GM10248 (cell line): ENCODE measurements around the gene PANK2.

ENCODE experiments used
- CTCF ChIA-PET: fragments of 300-600 bp; sonication (Branson Sonifier 250); formaldehyde crosslinking; extraction: SDS; loops from one replicate; lab custom pipeline; 2021; ENCODE audit warnings: antibody characterized with exemption; lab: Yijun Ruan, JAX
- POLR2A ChIA-PET: fragments of 350-650 bp; sonication (Branson Sonifier 250); formaldehyde crosslinking; extraction: SDS; loops from one replicate; lab custom pipeline; 2020; ENCODE audit warnings: antibody characterized with exemption; lab: Yijun Ruan, JAX
- DNase-seq: peaks from one replicate; pipeline ENCODE4 v3.0.0; 2012; ENCODE audit errors: extremely low spot score
- TF ChIP-seq, protein P1 (sequence below): IDR thresholded peaks from 2 replicates; pipeline ENCODE4 v1.5.1; 2012; ENCODE audit warnings: mild to moderate bottlenecking, low read depth; ENCODE audit errors: extremely low read depth, missing control alignments, control extremely low read depth

Gene PANK2

DNA sequence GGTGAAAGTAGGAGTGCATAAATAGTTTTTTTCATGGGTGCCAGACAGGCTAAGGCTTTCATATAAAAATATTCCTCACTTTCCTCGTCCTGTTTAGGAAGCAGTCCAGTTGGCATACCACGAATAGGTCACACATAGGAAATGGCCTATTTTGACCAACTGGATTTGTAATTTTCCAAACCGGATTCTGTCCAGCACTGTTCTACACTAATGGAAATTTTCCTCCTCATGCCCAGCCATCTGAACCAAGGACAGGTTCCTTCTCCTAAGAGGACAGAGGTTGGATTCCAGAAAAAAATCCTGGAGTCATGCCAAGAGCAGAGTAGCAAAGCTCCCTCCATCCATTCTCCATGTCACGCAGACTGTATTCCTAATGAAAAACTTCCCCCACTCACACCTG, 43.1 kb downstream of the PANK2 start:
- CTCF ChIA-PET = interaction anchor here (2.4 kb wide), 1 partner anchor 140 kb away, joined by 7 read pairs; no protein-coding TSS in a partner anchor

DNA sequence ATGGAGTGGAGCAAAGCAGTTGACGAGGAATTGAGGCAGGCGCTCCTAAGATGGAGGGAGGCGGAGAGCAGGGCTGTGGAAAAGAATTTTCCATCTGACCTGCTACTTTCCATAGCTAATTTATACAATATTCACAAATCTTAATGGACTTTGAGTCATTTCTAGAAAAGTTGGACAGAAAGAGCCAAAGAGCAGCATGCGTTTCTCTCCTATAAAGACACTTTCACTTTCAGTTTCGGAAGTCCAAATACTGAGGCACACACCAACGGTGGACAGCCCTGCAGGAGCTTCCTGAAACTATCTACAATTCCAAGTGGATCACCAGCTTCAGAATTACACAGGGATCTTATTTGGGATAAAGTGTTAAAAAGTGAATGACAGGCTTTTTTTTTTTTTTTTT, 43.5 kb downstream of the PANK2 start:
- POLR2A ChIA-PET = interaction anchor here (0.7 kb wide), 1 partner anchor 1068 kb away, joined by 7 read pairs; no protein-coding TSS in a partner anchor
- CTCF ChIA-PET = interaction anchor here (2.4 kb wide), 1 partner anchor 139 kb away, joined by 7 read pairs; no protein-coding TSS in a partner anchor
- DNase-seq = no peak
- TF ChIP-seq, protein P1, sequence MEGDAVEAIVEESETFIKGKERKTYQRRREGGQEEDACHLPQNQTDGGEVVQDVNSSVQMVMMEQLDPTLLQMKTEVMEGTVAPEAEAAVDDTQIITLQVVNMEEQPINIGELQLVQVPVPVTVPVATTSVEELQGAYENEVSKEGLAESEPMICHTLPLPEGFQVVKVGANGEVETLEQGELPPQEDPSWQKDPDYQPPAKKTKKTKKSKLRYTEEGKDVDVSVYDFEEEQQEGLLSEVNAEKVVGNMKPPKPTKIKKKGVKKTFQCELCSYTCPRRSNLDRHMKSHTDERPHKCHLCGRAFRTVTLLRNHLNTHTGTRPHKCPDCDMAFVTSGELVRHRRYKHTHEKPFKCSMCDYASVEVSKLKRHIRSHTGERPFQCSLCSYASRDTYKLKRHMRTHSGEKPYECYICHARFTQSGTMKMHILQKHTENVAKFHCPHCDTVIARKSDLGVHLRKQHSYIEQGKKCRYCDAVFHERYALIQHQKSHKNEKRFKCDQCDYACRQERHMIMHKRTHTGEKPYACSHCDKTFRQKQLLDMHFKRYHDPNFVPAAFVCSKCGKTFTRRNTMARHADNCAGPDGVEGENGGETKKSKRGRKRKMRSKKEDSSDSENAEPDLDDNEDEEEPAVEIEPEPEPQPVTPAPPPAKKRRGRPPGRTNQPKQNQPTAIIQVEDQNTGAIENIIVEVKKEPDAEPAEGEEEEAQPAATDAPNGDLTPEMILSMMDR = no peak

More for the DNA sequence above, 43.1 kb downstream of the PANK2 start:
- no peak for DNase-seq
- POLR2A ChIA-PET = interaction anchor here (0.7 kb wide), 1 partner anchor 1068 kb away, joined by 7 read pairs; no protein-coding TSS in a partner anchor
- TF ChIP-seq, protein P1 = no peak

DNA sequence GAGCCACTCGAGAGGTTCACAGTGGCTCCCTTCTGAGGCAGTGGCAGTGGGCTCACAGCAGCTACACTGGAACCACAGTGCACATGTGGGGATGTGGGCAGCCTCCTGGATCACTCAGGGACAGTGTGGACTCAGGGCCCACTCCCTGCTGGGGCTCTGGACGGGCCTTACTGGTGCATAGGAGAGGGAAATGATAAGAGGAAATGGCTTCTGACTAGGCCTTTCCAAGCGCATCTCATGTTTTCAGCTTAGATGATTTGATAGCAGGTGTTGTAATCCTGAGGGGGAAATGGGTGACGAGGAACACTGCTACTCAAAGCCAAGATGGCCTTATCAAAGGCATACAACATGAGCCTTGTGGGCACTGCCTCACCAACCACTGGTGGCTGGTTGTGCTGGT, 44.0 kb downstream of the PANK2 start:
- ChIA-PET POLR2A (interaction anchor here (0.6 kb wide), 1 partner anchor 121 kb away, joined by 4 read pairs; no protein-coding TSS in a partner anchor), CTCF (interaction anchor here (2.4 kb wide), 1 partner anchor 139 kb away, joined by 7 read pairs; no protein-coding TSS in a partner anchor)
- no peak for DNase-seq
- TF ChIP-seq, protein P1 = no peak

DNA sequence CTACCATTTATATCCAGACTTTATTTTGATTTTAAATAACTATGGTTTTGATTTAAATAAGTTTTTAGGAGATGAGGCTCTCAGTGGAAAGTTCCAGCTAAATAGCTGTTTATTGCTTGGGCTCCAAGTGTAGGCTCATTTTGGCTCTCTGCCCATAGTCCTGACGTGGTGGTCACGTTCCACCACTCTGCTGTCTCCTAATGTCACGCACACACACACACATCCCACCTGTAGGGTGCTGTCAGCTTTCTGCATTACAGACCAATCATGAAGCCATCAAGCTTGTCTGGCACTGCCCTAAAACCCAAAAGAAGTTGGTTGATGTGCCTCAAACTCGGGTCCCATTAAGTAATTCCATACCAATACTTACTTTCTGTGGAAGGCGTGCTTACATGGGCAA, 45.4 kb downstream of the PANK2 start:
- ChIA-PET POLR2A (interaction anchor here (0.5 to 0.6 kb wide), 2 partner anchors 9 to 48 kb away, joined by 3 to 4 read pairs; no protein-coding TSS in a partner anchor), CTCF (interaction anchor here (0.5 to 2.4 kb wide), 2 partner anchors 23 to 137 kb away, joined by 3 to 7 read pairs; no protein-coding TSS in a partner anchor)
- TF ChIP-seq, protein P1 = no peak
- no peak for DNase-seq

DNA sequence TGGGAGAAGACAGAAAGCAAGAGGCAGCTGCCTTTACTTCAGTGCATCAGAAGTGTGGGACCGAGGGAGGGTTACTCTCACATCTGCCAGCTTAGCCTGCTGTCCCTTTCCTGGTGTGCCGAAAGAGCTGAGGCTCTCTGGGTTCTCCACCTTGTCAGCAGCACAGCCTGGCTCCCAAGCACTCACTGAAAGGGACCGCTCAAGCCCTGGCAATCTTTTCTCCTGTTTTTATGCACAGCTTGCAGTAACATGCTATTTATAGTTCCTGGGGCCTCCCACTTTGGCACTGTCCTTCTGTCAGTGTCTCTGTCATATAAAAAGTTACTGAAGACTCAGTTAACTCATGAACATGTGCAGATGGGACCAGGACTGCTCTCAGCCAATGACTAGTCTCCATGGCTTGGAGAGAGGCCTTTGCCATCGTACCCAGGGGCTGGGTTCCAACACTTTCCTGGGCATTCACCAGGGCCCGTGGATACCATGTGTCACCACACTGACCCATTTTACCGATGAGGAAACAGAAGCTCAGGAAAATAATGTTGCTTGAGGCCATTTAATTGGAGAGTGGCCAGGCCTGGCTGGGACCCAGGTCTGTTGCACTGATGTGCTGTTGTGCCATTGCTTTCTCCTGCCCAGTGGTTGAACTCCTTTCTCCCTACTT, 46.2 kb downstream of the PANK2 start:
- POLR2A ChIA-PET = interaction anchor here (0.5 to 0.6 kb wide), 2 partner anchors 10 to 48 kb away, joined by 3 to 4 read pairs; no protein-coding TSS in a partner anchor
- TF ChIP-seq, protein P1 = no peak
- no peak for DNase-seq
- CTCF ChIA-PET = interaction anchor here (0.9 to 1.0 kb wide), 2 partner anchors 25 to 41 kb away, joined by 3 read pairs; no protein-coding TSS in a partner anchor

DNA sequence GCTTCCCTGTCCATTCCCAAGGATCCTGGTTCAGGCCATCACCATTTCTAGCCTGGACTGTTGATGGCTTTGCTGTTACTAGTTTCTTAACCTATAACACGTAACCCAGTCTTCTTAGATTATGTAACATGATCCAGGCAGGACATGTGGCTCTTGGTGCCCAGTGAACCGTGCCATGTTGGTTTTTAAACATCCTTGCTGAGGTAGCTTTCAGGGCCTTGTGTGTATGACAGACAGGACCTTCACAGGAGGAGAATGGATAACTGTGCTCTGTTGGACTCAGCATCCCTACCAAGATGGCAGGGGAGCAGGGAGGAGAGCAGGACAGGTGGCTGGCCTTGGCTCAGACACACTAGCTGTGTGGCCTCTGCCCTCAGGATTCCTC, 46.8 kb downstream of the PANK2 start:
- DNase-seq = no peak
- TF ChIP-seq, protein P1 = no peak
- CTCF ChIA-PET = interaction anchor here (0.9 to 1.0 kb wide), 2 partner anchors 25 to 40 kb away, joined by 3 read pairs; no protein-coding TSS in a partner anchor
- POLR2A ChIA-PET = no interaction called here
